OCI-LY7 (cell line): ENCODE data around the gene MAP1B. TPM values are rescaled to one million over a fixed set of nuclear protein-coding genes. Genes with fewer than 3 reads are reported as not detected.

Experiments
- microRNA-seq: library from miRNA; unstranded; fragments of <30 nt; microRNA quantifications from one replicate; pipeline ENCODE4 v1.2.0, GENCODE V29; 2022; ENCODE audit warnings: borderline replicate concordance
- small RNA-seq: library from RNA; depleted of rRNA; stranded (forward); fragments of <200 nt; gene quantifications from one replicate; pipeline ENCODE3, GENCODE V24; 2014
- total RNA-seq, 2 experiments: library from RNA; depleted of rRNA in 1 of 2; stranded (reverse); fragments of >200 nt in 1 of 2; shearing (Covaris generic) in 1 of 2; gene quantifications; 2 replicates each; pipeline ENCODE4 v1.2.3, GENCODE V29; 2014 to 2022

Gene MAP1B
- total RNA-seq, 2 experiments from 2014 or later, result not detected

Small RNAs within 50 kb of the gene (microRNA-seq; reads per million reads assigned to microRNA genes)
- gene MIR4803, result not detected

Small RNAs within 50 kb of the gene (small RNA-seq; reads per million reads assigned to genes)
- gene MIR4803, result not detected

Other genes with a start within 250 kb of the MAP1B start
- 54.1 and 62.6 TPM in 2 replicates for gene MRPS27, start 212.8 kb downstream of the MAP1B start, total RNA-seq (2014; rRNA removed; shearing (Covaris generic))
- gene MRPS27, start 212.8 kb downstream of the MAP1B start, total RNA-seq (2022), result 70.9 and 74.6 TPM in 2 replicates
- gene PTCD2, start 212.9 kb downstream of the MAP1B start, total RNA-seq (2014; rRNA removed; shearing (Covaris generic)), result 11.7 and 14.1 TPM in 2 replicates
- 15.5 and 17.9 TPM in 2 replicates for gene PTCD2, start 212.9 kb downstream of the MAP1B start, total RNA-seq (2022)